ENCODE measurements around the gene PTPMT1.

GRCh38 chr11:47558695-47559094 is 6.7 kb upstream of the PTPMT1 start:
- no peak for TF ChIP-seq CTCF (IDR thresholded peaks at IDR 0.05)
- no peak for TF ChIP-seq POLR2A (IDR thresholded peaks at IDR 0.05)
